Gastroesophageal sphincter (tissue), 3 donors: ENCODE measurements around the gene MYO1D.

Experiments
- CTCF ChIP-seq, 4 experiments: fragments of 200-600 bp in 2 of 4; fragments of 450-650 bp in 2 of 4; sonication (generic) in 1 of 4; IDR thresholded peaks; one replicate each; pipeline ENCODE4 v1.5.1; 2017 to 2019; ENCODE audit warnings: antibody characterized with exemption in 4 of 4, mild to moderate bottlenecking in 2 of 4, moderate library complexity in 2 of 4
- EP300 ChIP-seq: sonication (generic); formaldehyde crosslinking; IDR thresholded peaks from one replicate; pipeline ENCODE4 v1.6.1; 2017; ENCODE audit warnings: antibody characterized with exemption, mild to moderate bottlenecking
- POLR2A ChIP-seq, 2 donors: fragments of 450-650 bp; IDR thresholded peaks; one replicate each; pipeline ENCODE4 v1.6.1; 2017; ENCODE audit warnings: antibody characterized with exemption in 2 of 2, mild to moderate bottlenecking in 2 of 2, moderate library complexity in 1 of 2
- POLR2AphosphoS5 ChIP-seq: sonication (generic); formaldehyde crosslinking; IDR thresholded peaks from one replicate; pipeline ENCODE4 v1.6.1; 2017; ENCODE audit warnings: antibody characterized with exemption

- TF ChIP-seq EP300 = no peak
- TF ChIP-seq CTCF (IDR thresholded peaks at IDR 0.05) = no peak
- TF ChIP-seq POLR2AphosphoS5 = peak; percentile 87
- no peak for TF ChIP-seq POLR2A (IDR thresholded peaks at IDR 0.05)
These were observed 6.8 kb downstream of the MYO1D start for GRCh38 chr17:32870027-32870670.
